GM12872 (cell line): ENCODE data around the gene ATP13A4.

Experiments
- CTCF ChIP-seq: IDR thresholded peaks from 3 replicates; pipeline ENCODE4 v1.5.1; 2011; ENCODE audit warnings: low read depth, mild to moderate bottlenecking, low read length, moderate library complexity; ENCODE audit not compliant: insufficient read depth

ATP13A4 gene

GRCh38 chr3:193507566-193507965 is 47.1 kb downstream of the ATP13A4 start:
- no peak for TF ChIP-seq CTCF

- no peak for TF ChIP-seq CTCF
Observed at GRCh38 chr3:193506921-193507320, 47.8 kb downstream of the ATP13A4 start.

GRCh38 chr3:193502871-193503270 is 51.8 kb downstream of the ATP13A4 start:
- no peak for TF ChIP-seq CTCF

- no peak for TF ChIP-seq CTCF
Observed at GRCh38 chr3:193499801-193500485, 54.8 kb downstream of the ATP13A4 start.

GRCh38 chr3:193499136-193499770 is 55.4 kb downstream of the ATP13A4 start:
- TF ChIP-seq CTCF: no peak

GRCh38 chr3:193498215-193498614 is 56.5 kb downstream of the ATP13A4 start:
- TF ChIP-seq CTCF: no peak

GRCh38 chr3:193496658-193497057 is 58.0 kb downstream of the ATP13A4 start:
- no peak for TF ChIP-seq CTCF
